Colonic mucosa (tissue), 4 donors: ENCODE data around the gene ANK3. TPM values are rescaled to one million over a fixed set of nuclear protein-coding genes. Genes with fewer than 3 reads are reported as not detected.

ENCODE experiments used
- DNase-seq: peaks from one replicate; pipeline ENCODE4 v3.0.0-alpha.2; 2020
- H3K27ac ChIP-seq: fragments of 200-600 bp; one replicate; pipeline ENCODE4 v1.8.0; 2021
- H3K27me3 ChIP-seq: fragments of 200-600 bp; one replicate; pipeline ENCODE4 v1.8.0; 2021
- H3K36me3 ChIP-seq: fragments of 200-600 bp; one replicate; pipeline ENCODE4 v1.8.0; 2021
- H3K4me1 ChIP-seq: fragments of 200-600 bp; one replicate; pipeline ENCODE4 v1.8.0; 2021; ENCODE audit warnings: mild to moderate bottlenecking
- H3K4me3 ChIP-seq: fragments of 200-600 bp; one replicate; pipeline ENCODE4 v1.8.0; 2021
- H3K9ac ChIP-seq, 2 donors: one replicate each; pipeline ENCODE4 v1.7.0; 2013; ENCODE audit warnings: control low read depth in 2 of 2, low read depth in 2 of 2, low read length in 2 of 2
- H3K9me3 ChIP-seq: fragments of 200-600 bp; one replicate; pipeline ENCODE4 v1.8.0; 2021
- intact Hi-C: fragments of 100-400 bp; cut with DNase I; formaldehyde crosslinking; loops from one replicate; pipeline ENCODE4 v1.14.1; 2022
- total RNA-seq, 2 donors: library from RNA; stranded (reverse); fragmentation: NEBNext Ultra II Directional in 1 of 2; extraction: Animal tissue kit (Norgen Biotek cat#: 25700) in 1 of 2; gene quantifications; one replicate each; pipeline ENCODE4 v1.2.1, GENCODE V29; 2021
- TF ChIP-seq, protein P1 (sequence below): fragments of 200-600 bp; IDR thresholded peaks from one replicate; pipeline ENCODE4 v1.8.0; 2022; ENCODE audit warnings: antibody characterized with exemption, mild to moderate bottlenecking
- donor health status: healthy.
- donor health status: DM: no; HTN: no; CAD: no.
- donor health status: DM: no; HTN: no; CAD: no.

The ANK3 gene
- total RNA-seq, 2 donors from 2014 or later = 34.6 to 82.8 TPM

DNA sequence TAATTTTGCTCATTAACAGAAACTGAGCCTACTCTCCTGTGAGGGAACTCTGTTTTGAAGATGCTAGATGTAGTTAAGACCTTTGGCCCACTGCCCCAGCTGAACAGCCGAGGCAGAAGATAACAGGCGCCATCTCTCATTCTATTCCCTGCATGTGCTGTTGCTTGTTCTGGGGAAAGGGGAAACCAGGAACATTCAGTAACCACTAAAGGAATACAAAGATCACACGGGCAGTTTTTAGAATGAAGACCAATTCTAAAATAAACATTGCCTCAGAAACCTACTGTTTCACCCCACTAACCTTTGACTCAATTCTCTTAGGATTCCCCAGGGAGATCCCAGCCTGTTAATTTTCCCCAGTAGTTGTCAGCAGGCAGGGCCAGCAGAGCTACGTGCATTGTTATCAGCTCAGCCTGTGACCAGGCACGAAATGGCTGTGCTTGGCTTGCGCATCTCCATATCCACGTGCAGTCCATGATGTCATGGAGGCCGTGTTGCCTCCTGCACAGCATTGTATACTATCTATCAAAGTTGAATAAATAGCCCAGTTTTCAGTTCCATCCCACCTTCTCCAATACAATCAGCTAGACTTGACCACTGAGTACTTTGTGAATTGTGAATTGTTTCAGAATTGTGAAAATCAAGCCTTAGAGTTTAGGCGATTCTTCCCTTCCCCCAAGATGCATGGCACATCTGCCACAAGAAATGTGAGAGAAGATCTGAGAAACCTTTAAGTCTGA is 36.0 kb downstream of the ANK3 start:
- H3K27me3 ChIP-seq = no peaks in the 10 kb centered on the region
- intact Hi-C loops = no loop called here
- H3K9ac ChIP-seq = no peak overlapping the region
- no peak overlapping the region for H3K27ac ChIP-seq
- DNase-seq = no peak
- no peak overlapping the region for H3K4me3 ChIP-seq
- no peaks in the 10 kb centered on the region for H3K36me3 ChIP-seq
- no peaks in the 10 kb centered on the region for H3K9me3 ChIP-seq
- TF ChIP-seq, protein P1, sequence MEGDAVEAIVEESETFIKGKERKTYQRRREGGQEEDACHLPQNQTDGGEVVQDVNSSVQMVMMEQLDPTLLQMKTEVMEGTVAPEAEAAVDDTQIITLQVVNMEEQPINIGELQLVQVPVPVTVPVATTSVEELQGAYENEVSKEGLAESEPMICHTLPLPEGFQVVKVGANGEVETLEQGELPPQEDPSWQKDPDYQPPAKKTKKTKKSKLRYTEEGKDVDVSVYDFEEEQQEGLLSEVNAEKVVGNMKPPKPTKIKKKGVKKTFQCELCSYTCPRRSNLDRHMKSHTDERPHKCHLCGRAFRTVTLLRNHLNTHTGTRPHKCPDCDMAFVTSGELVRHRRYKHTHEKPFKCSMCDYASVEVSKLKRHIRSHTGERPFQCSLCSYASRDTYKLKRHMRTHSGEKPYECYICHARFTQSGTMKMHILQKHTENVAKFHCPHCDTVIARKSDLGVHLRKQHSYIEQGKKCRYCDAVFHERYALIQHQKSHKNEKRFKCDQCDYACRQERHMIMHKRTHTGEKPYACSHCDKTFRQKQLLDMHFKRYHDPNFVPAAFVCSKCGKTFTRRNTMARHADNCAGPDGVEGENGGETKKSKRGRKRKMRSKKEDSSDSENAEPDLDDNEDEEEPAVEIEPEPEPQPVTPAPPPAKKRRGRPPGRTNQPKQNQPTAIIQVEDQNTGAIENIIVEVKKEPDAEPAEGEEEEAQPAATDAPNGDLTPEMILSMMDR = no peak
- H3K4me1 ChIP-seq = no peaks in the 10 kb centered on the region

DNA sequence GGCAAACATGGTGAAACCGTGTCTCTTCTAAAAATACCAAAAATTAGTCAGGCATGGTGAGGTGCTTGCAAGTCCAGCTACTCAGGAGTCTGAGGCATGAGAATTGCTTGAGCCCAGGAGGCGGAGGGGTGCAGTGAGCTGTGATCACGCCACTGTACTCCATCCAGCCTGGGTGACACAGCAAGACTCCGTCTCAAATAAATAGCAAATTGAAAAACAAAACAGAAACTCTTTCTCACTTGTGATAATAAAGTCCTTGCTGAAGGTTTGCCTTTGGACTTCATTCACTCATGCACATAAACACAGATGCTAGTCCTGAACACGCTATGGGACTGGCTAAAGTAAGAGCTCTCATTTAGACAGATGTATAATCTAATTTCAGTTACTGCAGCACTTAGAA is 37.6 kb downstream of the ANK3 start:
- TF ChIP-seq, protein P1 = no peak
- no peaks in the 10 kb centered on the region for H3K9me3 ChIP-seq
- no peak for DNase-seq
- intact Hi-C loops = no loop called here
- H3K9ac ChIP-seq = no peak overlapping the region
- H3K27me3 ChIP-seq = no peaks in the 10 kb centered on the region
- no peak overlapping the region for H3K4me3 ChIP-seq
- H3K27ac ChIP-seq = no peak overlapping the region
- H3K36me3 ChIP-seq = no peaks in the 10 kb centered on the region
- H3K4me1 ChIP-seq = no peaks in the 10 kb centered on the region

DNA sequence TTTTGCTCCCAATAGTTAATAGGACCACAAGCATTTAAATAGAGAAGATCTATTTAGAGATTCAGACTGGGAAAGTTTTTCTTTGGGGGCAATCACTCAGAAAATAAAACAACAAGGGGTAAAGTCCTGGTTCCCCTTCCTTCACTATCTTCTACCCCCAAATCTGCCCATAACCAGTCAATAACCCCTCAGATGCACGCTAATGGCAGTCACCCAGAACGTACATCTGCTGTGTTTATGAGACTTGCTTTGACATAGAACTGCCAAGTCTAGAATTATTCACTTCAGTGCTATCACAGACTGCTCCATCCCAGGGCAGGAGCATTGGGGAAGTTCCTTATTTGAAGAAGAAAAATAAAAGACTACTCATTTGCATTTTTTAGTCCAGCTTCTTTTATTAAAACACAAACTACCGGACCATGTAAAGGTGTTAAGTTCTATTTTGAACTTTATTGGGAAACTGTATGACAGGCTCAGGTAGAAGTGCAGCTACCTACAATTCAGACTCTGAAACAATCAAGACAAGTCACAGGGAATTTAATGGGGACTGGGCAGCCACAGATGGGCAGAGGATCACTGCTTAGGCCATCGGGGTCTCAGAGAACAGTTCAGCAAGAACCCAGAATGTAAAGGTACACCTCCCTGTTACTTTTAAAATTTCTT is 38.4 kb downstream of the ANK3 start:
- H3K4me3 ChIP-seq = no peak overlapping the region
- intact Hi-C loops = no loop called here
- no peak for DNase-seq

DNA sequence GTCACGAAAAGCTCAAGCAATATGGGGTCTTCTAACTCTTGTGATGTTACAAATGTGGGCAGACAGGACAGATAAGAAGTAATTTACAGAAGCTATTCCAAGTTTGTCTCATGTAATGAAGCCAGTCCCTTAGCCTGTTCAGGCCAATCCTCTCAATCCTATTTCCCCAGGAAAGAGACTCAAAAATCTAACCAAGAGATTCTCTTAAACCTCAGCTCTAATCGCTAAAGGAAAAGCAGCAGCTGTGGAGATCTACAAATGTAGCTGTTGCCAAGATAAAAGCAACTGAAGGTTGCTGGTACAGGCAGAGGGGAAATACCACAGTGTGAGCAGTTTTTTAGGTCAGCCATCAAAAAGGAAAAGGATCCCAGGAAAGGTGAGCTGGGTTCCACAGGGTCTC is 39.3 kb downstream of the ANK3 start:
- H3K27ac ChIP-seq = no peak overlapping the region
- no peak overlapping the region for H3K4me3 ChIP-seq
- TF ChIP-seq, protein P1 = no peak
- DNase-seq = no peak
- no peak overlapping the region for H3K9ac ChIP-seq
- no peaks in the 10 kb centered on the region for H3K4me1 ChIP-seq
- no peaks in the 10 kb centered on the region for H3K36me3 ChIP-seq
- no peaks in the 10 kb centered on the region for H3K9me3 ChIP-seq
- no peaks in the 10 kb centered on the region for H3K27me3 ChIP-seq
- intact Hi-C loops = no loop called here

More for the DNA sequence above, 38.4 kb downstream of the ANK3 start:
- TF ChIP-seq, protein P1 = no peak
- Histone ChIP-seq H3K4me1 (no peaks in the 10 kb centered on the region), H3K9me3 (no peaks in the 10 kb centered on the region), H3K27me3 (no peaks in the 10 kb centered on the region), H3K27ac (no peak overlapping the region), H3K36me3 (no peaks in the 10 kb centered on the region), H3K9ac (no peak overlapping the region)

DNA sequence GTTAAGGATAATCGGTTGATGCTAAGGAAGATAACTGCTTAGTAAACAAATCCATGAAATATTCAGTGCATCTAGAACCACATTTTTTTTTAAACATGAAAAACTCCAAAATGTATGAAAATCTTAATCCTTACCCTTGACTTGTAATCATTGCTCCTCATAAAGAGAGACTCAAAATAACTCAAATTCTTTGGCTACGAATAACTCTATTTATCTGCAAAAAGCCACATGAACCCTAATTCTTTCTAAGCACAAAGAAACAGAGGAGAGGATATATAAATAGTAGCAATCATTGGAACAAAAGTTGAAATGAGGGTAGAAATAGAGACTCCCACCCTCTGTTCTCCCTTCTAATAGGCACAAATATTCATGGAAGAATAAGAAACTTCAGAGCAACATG is 40.2 kb downstream of the ANK3 start:
- intact Hi-C loops = no loop called here
- TF ChIP-seq, protein P1 = no peak
- H3K27ac ChIP-seq = no peak overlapping the region
- H3K27me3 ChIP-seq = no peaks in the 10 kb centered on the region
- H3K9me3 ChIP-seq = no peaks in the 10 kb centered on the region
- H3K4me3 ChIP-seq = no peak overlapping the region
- H3K4me1 ChIP-seq = no peaks in the 10 kb centered on the region
- H3K9ac ChIP-seq = no peak overlapping the region
- DNase-seq = no peak
- H3K36me3 ChIP-seq = no peaks in the 10 kb centered on the region
